ENCODE data around the gene ACTBL2. TPM values are rescaled to one million over a fixed set of nuclear protein-coding genes. Genes with fewer than 3 reads are reported as not detected.
A peak's percentile ranks its signal among the peaks of the same experiment; 100 is the strongest.
"Not testable (repeated sequence)": the region's sequence is repeated elsewhere in the genome, so short reads cannot be mapped to it uniquely, and the experiment has no call there.

ACTBL2 gene
- 0.10 TPM in 1 of 3 replicates, not detected in the others for total RNA-seq
- long read RNA-seq: 0 reads

DNA sequence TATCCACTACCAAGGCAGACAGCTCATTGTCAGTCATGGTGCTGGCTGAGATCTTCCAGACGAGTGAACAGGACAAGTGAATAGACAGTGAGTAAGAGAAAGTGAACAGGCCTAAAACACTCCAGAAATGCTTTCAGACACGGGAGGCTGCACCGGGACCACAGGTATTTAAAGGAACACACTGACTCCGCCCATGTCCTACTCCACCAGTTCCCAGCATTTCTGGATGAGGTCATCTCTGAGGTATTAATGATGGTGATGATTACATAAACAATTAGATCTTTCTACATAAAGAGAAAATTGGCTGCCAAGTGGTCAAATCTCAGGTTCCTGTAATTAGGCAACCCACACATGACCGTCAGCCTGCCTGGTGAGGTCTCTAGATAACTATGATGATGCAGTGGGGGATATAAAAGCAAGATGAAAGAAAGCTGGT, at the start of gene ACTBL2:
Gene ACTBL2, minus strand, starts transcription at position 141 of the 436 bp plus-strand sequence. Its CDS starts 104 bp downstream, at position 37.
- Mint-ChIP-seq H3K9me3 (ENCODE audit: low read depth) (no peaks in the 10 kb centered on the region), H3K27ac (ENCODE audit: unreplicated experiment) (no peak within 1 kb of the TSS), H3K4me1 (ENCODE audit: low read depth) (peaks cover 5% of the 10 kb centered on the region), H3K4me3 (ENCODE audit: unreplicated experiment) (no peak within 1 kb of the TSS), H3K27me3 (ENCODE audit: low read depth) (no peaks in the 10 kb centered on the region), H3K36me3 (ENCODE audit: low read depth) (peaks cover 1% of the 10 kb centered on the region)
- TF ChIP-seq, protein P1, sequence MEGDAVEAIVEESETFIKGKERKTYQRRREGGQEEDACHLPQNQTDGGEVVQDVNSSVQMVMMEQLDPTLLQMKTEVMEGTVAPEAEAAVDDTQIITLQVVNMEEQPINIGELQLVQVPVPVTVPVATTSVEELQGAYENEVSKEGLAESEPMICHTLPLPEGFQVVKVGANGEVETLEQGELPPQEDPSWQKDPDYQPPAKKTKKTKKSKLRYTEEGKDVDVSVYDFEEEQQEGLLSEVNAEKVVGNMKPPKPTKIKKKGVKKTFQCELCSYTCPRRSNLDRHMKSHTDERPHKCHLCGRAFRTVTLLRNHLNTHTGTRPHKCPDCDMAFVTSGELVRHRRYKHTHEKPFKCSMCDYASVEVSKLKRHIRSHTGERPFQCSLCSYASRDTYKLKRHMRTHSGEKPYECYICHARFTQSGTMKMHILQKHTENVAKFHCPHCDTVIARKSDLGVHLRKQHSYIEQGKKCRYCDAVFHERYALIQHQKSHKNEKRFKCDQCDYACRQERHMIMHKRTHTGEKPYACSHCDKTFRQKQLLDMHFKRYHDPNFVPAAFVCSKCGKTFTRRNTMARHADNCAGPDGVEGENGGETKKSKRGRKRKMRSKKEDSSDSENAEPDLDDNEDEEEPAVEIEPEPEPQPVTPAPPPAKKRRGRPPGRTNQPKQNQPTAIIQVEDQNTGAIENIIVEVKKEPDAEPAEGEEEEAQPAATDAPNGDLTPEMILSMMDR (IDR thresholded peaks at IDR 0.05): no peak
- DNase-seq (ENCODE audit: low spot score): no peak

DNA sequence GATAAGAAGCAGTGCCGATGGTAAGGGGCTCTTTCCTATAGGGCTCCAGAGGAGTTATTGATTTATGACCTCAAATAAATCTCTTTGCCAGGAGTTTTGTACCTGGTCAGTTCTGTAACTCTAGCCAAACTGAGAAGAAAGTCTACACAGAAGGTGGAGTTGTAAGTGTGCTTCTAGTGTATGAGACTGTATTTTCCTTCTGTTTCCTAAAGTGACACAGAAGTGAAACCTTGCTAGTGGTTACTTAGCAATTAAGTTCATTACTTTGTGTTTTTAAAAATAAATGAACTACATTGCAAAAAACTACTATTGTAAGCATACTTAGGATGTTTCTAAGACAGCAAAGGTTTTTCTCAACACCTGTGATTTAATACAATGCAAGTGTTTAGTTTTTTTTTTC, 48.7 kb upstream of the ACTBL2 start:
- no peaks in the 10 kb centered on the region for H3K9me3 Mint-ChIP-seq (ENCODE audit: low read depth)
- no peaks in the 10 kb centered on the region for H3K27me3 Mint-ChIP-seq (ENCODE audit: low read depth)
- no peak overlapping the region for H3K27ac Mint-ChIP-seq (ENCODE audit: unreplicated experiment)
- no peak overlapping the region for H3K4me3 Mint-ChIP-seq (ENCODE audit: unreplicated experiment)
- DNase-seq (ENCODE audit: low spot score): no peak
- no peaks in the 10 kb centered on the region for H3K36me3 Mint-ChIP-seq (ENCODE audit: low read depth)
- H3K4me1 Mint-ChIP-seq (ENCODE audit: low read depth): peaks cover 7% of the 10 kb centered on the region
- TF ChIP-seq, protein P1 (IDR thresholded peaks at IDR 0.05): no peak

DNA sequence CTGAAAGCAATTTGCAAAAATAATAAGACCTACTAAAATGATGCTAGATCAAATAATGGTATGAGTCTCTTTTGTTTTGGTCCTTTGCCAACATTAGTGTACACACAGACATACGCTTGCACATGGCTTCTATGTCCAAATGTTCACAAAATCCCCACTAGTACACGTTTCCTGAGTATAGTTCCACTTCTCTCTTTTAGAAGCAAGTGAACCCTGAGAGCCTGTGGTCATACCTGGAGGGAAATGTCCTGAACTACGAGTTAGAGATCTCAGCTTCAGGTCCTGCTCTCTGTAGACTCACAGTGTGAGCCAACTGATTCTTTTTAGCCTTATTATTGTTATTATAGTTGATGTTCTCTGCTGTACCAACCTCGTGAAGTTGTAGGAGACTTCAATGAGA, 47.3 kb upstream of the ACTBL2 start:
- TF ChIP-seq, protein P1 (IDR thresholded peaks at IDR 0.05): no peak
- Mint-ChIP-seq H3K27ac (ENCODE audit: unreplicated experiment) (no peak overlapping the region), H3K4me1 (ENCODE audit: low read depth) (peaks cover 14% of the 10 kb centered on the region), H3K4me3 (ENCODE audit: unreplicated experiment) (no peak overlapping the region), H3K27me3 (ENCODE audit: low read depth) (no peaks in the 10 kb centered on the region), H3K36me3 (ENCODE audit: low read depth) (no peaks in the 10 kb centered on the region), H3K9me3 (ENCODE audit: low read depth) (no peaks in the 10 kb centered on the region)
- DNase-seq (ENCODE audit: low spot score): no peak

DNA sequence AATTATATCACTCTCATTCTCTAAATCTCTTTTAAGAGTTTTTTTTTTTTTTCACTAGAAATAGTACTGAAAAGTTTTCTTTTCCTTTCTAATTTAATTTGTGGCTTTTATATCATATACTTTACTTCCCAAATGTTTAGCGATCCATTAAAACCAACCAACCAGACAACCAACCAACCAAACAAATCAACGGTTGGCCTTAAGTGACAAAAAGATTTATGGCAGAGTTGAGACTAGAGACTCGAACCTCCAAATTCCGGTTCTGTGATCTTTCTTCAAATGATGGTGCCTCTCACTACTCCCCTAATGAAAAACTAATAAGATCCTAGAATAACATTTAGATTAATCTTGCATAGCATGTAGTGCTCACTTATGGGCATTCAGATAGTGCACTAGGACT, 45.3 kb upstream of the ACTBL2 start:
- H3K36me3 Mint-ChIP-seq (ENCODE audit: low read depth): no peaks in the 10 kb centered on the region

DNA sequence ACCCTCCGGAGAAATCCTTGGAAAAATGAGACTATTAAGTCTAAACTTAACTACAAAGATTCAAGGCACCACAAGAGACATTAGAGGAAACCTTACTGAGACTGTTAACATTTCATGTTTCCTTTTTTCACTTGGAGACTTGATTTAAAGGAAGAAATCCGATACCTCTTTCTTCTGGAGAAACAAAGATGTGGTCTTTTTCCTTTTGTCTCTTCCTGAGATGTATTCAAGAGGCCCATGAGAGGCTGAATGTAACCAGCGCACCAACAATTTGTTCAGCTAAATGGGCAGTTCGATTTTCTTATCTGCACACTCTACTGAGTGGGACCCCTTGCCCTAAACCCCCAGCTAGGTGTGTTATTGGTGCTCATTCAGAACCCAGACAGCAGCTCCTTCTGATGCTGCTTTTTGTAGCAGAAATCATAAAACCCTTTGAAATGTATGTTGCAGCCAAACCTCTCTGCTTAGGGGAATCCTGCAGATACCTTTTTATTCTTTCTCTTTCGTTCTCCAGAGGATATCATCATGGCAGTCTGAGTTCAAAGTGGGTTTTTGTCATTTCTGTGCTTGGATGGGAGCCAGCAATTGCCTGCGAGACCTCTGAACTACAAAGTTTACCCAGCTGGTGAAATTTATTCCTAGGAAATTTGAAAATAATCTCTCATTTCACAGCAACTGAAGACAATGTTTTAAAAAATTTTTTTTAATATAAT, 41.9 kb upstream of the ACTBL2 start:
- peaks cover 15% of the 10 kb centered on the region for H3K4me1 Mint-ChIP-seq (ENCODE audit: low read depth)
- DNase-seq (ENCODE audit: low spot score): no peak
- H3K27ac Mint-ChIP-seq (ENCODE audit: unreplicated experiment): no peak overlapping the region
- no peak overlapping the region for H3K4me3 Mint-ChIP-seq (ENCODE audit: unreplicated experiment)
- peaks cover 13% of the 10 kb centered on the region for H3K9me3 Mint-ChIP-seq (ENCODE audit: low read depth)
- H3K36me3 Mint-ChIP-seq (ENCODE audit: low read depth): no peaks in the 10 kb centered on the region
- H3K27me3 Mint-ChIP-seq (ENCODE audit: low read depth): no peaks in the 10 kb centered on the region
- TF ChIP-seq, protein P1 (IDR thresholded peaks at IDR 0.05): no peak

More for the DNA sequence above, 45.3 kb upstream of the ACTBL2 start:
- Mint-ChIP-seq H3K27me3 (ENCODE audit: low read depth) (no peaks in the 10 kb centered on the region), H3K27ac (ENCODE audit: unreplicated experiment) (no peak overlapping the region), H3K4me1 (ENCODE audit: low read depth) (peaks cover 19% of the 10 kb centered on the region), H3K9me3 (ENCODE audit: low read depth) (peaks cover 2% of the 10 kb centered on the region), H3K4me3 (ENCODE audit: unreplicated experiment) (no peak overlapping the region)
- TF ChIP-seq, protein P1 (IDR thresholded peaks at IDR 0.05): no peak
- DNase-seq (ENCODE audit: low spot score): no peak

DNA sequence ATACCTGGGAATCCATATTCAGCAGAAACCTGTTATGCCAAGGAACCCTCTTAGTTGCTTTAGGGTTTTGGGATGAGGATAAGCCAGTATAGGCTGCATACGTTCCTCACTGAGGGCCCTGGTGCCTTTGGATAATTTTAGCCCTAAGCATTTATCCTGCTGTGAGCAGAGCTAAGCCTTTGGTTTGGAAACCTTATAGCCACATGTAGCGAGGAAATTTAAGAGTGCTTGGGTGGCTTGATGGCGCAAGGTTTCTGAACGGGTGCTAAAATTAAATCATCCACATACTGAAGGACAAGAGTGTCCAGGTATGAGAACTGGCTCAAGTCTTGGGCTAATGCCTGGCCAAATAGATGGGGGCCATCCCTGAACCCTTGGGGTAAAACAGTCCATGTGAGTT, 39.9 kb upstream of the ACTBL2 start:
- peaks cover 14% of the 10 kb centered on the region for H3K9me3 Mint-ChIP-seq (ENCODE audit: low read depth)
- H3K27me3 Mint-ChIP-seq (ENCODE audit: low read depth); DNase-seq (ENCODE audit: low spot score); H3K4me3 Mint-ChIP-seq (ENCODE audit: unreplicated experiment); H3K36me3 Mint-ChIP-seq (ENCODE audit: low read depth); H3K27ac Mint-ChIP-seq (ENCODE audit: unreplicated experiment): not testable (repeated sequence)
- peaks cover 15% of the 10 kb centered on the region for H3K4me1 Mint-ChIP-seq (ENCODE audit: low read depth)

DNA sequence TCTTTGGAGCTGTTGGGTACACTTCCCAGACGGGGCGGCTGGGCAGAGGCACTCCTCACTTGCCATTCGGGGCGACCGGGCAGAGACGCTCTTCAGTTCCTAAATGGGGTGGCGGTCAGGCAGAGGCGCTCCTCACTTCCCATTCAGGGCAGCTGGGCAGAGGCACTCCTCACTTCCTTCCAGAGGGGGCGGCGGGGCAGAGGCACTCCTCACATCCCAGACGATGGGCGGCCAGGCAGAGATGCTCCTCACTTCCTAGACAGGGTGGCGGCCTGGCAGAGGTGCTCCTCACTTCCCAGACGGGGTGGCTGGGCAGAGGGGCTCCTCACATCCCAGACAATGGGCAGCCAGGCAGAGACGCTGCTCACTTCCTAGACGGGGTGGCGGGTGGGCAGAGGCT, 35.8 kb upstream of the ACTBL2 start:
- H3K36me3 Mint-ChIP-seq (ENCODE audit: low read depth); H3K4me3 Mint-ChIP-seq (ENCODE audit: unreplicated experiment); H3K27ac Mint-ChIP-seq (ENCODE audit: unreplicated experiment); H3K27me3 Mint-ChIP-seq (ENCODE audit: low read depth): not testable (repeated sequence)
- H3K9me3 Mint-ChIP-seq (ENCODE audit: low read depth): peaks cover 14% of the 10 kb centered on the region
- DNase-seq (ENCODE audit: low spot score): peak; percentile 75
- H3K4me1 Mint-ChIP-seq (ENCODE audit: low read depth): peaks cover 18% of the 10 kb centered on the region

Measured in chondrocyte (in vitro differentiated cells).